Endothelial cell of umbilical vein (primary cell): ENCODE measurements around the gene METTL9.
"Not testable (repeated sequence)": the region's sequence is repeated elsewhere in the genome, so short reads cannot be mapped to it uniquely, and the experiment has no call there.

Experiments used
- EZH2 ChIP-seq: IDR thresholded peaks from 2 replicates; pipeline ENCODE4 v1.6.1; 2012; ENCODE audit warnings: borderline replicate concordance, low read depth, mild to moderate bottlenecking, moderate library complexity, low read length, inconsistent platforms; ENCODE audit not compliant: severe bottlenecking
- FOS ChIP-seq: IDR thresholded peaks from 2 replicates; pipeline ENCODE4 v1.6.1; 2011; ENCODE audit warnings: mild to moderate bottlenecking, low read length, moderate library complexity, borderline replicate concordance; ENCODE audit not compliant: insufficient read depth
- JUN ChIP-seq: IDR thresholded peaks from 2 replicates; pipeline ENCODE4 v1.6.1; 2011; ENCODE audit warnings: borderline replicate concordance, low read depth; ENCODE audit not compliant: insufficient read length, insufficient read depth
- POLR2A ChIP-seq: IDR thresholded peaks from 2 replicates; pipeline ENCODE4 v1.6.1; 2012; ENCODE audit warnings: low read depth, mild to moderate bottlenecking, control low read depth, low read length
- POLR2AphosphoS5 ChIP-seq: IDR thresholded peaks from 2 replicates; pipeline ENCODE4 v1.6.1; 2012; ENCODE audit warnings: low read depth, mild to moderate bottlenecking, control low read depth, low read length, moderate library complexity; ENCODE audit not compliant: insufficient read depth
- TF ChIP-seq, protein P1 (sequence below), 2 donors: IDR thresholded peaks; 1 replicate in 1 of 2; 2 replicates in 1 of 2; pipeline ENCODE4 v1.5.1; 2011; ENCODE audit warnings: low read length in 2 of 2, mild to moderate bottlenecking in 2 of 2, moderate library complexity in 2 of 2, control low read depth in 1 of 2, inconsistent platforms in 1 of 2, low read depth in 1 of 2; ENCODE audit not compliant: insufficient read depth in 1 of 2; ENCODE audit errors: extremely low read depth in 1 of 2
- TF ChIP-seq, protein P2 (sequence below): IDR thresholded peaks from 2 replicates; pipeline ENCODE4 v1.6.1; 2011; ENCODE audit not compliant: insufficient read depth, insufficient read length

DNA sequence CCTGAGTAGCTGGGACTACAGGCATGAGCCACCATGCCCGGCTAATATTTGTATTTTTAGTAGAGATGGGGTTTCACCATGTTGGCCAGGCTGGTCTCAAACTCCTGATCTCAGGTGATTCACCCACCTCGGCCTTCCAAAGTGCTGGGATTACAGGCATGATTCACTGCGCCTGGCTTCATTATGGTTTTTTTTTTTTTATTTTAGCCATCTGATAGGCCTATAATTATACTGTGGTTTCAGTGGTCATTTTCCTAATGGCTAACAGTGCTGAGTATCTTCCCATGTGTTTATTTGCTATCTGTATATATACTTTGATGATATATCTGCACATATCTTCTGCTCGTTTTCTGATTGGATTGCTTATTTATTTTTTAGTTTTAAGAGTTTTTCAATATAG, 75.1 kb downstream of the METTL9 start:
- TF ChIP-seq, protein P1, sequence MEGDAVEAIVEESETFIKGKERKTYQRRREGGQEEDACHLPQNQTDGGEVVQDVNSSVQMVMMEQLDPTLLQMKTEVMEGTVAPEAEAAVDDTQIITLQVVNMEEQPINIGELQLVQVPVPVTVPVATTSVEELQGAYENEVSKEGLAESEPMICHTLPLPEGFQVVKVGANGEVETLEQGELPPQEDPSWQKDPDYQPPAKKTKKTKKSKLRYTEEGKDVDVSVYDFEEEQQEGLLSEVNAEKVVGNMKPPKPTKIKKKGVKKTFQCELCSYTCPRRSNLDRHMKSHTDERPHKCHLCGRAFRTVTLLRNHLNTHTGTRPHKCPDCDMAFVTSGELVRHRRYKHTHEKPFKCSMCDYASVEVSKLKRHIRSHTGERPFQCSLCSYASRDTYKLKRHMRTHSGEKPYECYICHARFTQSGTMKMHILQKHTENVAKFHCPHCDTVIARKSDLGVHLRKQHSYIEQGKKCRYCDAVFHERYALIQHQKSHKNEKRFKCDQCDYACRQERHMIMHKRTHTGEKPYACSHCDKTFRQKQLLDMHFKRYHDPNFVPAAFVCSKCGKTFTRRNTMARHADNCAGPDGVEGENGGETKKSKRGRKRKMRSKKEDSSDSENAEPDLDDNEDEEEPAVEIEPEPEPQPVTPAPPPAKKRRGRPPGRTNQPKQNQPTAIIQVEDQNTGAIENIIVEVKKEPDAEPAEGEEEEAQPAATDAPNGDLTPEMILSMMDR (IDR thresholded peaks at IDR 0.05; ENCODE audit: extremely low read depth in 1 of 2, insufficient read depth in 1 of 2, low read depth in 1 of 2, low read length in 2 of 2), result not testable (repeated sequence)
- TF ChIP-seq EZH2, FOS, POLR2A, POLR2AphosphoS5, JUN: not testable (repeated sequence)
- TF ChIP-seq, protein P2, sequence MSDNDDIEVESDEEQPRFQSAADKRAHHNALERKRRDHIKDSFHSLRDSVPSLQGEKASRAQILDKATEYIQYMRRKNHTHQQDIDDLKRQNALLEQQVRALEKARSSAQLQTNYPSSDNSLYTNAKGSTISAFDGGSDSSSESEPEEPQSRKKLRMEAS, result not testable (repeated sequence)
